Stomach (tissue), 9 donors: ENCODE results near the gene SPATA20. TPM values are rescaled to one million over a fixed set of nuclear protein-coding genes. Genes with fewer than 3 reads are reported as not detected.

Source experiments
- DNase-seq, 2 donors: peaks; one replicate each; pipeline versions ENCODE4 v3.0.0 to v3.0.0-alpha.2; 2013 to 2019
- H3K27ac ChIP-seq, 5 donors: fragments of 200-600 bp in 4 of 5; sonication (generic) in 4 of 5; one replicate each; pipeline ENCODE4 v1.5.1; 2013 to 2019; ENCODE audit warnings: mild to moderate bottlenecking in 1 of 5, moderate library complexity in 1 of 5
- H3K27me3 ChIP-seq, 3 donors: fragments of 200-600 bp; sonication (generic); one replicate each; pipeline ENCODE4 v1.5.1; 2017 to 2019; ENCODE audit warnings: mixed run types in 1 of 3
- H3K36me3 ChIP-seq, 4 donors: fragments of 200-600 bp; sonication (generic); 1 replicate in 3 of 4; 2 replicates in 1 of 4; pipeline ENCODE4 v1.5.1; 2016 to 2019
- H3K4me1 ChIP-seq, 4 donors: fragments of 200-600 bp; sonication (generic); one replicate each; pipeline ENCODE4 v1.5.1; 2016 to 2019
- H3K4me3 ChIP-seq, 4 donors: fragments of 200-600 bp; sonication (generic) in 3 of 4; one replicate each; pipeline ENCODE4 v1.5.1; 2016 to 2019; ENCODE audit warnings: mild to moderate bottlenecking in 1 of 4
- H3K9me3 ChIP-seq, 4 donors: fragments of 200-600 bp; sonication (generic); one replicate each; pipeline ENCODE4 v1.5.1; 2016 to 2019
- CTCF ChIP-seq, 7 experiments: fragments of 450-650 bp in 4 of 7; fragments of 200-600 bp in 3 of 7; sonication (generic) in 3 of 7; IDR thresholded peaks; one replicate each; pipeline ENCODE4 v1.5.1; 2016 to 2019; ENCODE audit warnings: antibody characterized with exemption in 7 of 7, control low read depth in 2 of 7, mild to moderate bottlenecking in 1 of 7
- EP300 ChIP-seq: sonication (generic); formaldehyde crosslinking; IDR thresholded peaks from one replicate; pipeline ENCODE4 v1.6.1; 2017; ENCODE audit warnings: antibody characterized with exemption
- POLR2A ChIP-seq, 4 donors: fragments of 450-650 bp; IDR thresholded peaks; one replicate each; pipeline ENCODE4 v1.6.1; 2016; ENCODE audit warnings: antibody characterized with exemption in 4 of 4, control low read depth in 2 of 4, mild to moderate bottlenecking in 1 of 4, moderate library complexity in 1 of 4
- POLR2AphosphoS5 ChIP-seq, 3 donors: sonication (generic); formaldehyde crosslinking; IDR thresholded peaks; one replicate each; pipeline ENCODE4 v1.6.1; 2016; ENCODE audit warnings: antibody characterized with exemption in 3 of 3
- WGBS, 5 donors: extraction: QIAGEN DNeasy Blood & Tissue Kit in 3 of 5; methylation state at CpG; one replicate each; pipeline versions ENCODE4 v1.1.5 to v1.1.7; 2013 to 2018; 5-methylcytosine and 5-hydroxymethylcytosine counted together
- intact Hi-C: fragments of 100-400 bp; cut with DNase I; formaldehyde crosslinking; loops from one replicate; pipeline ENCODE4 v1.15.1; 2023; ENCODE audit warnings: low total_unique reads
- polyA plus RNA-seq, 3 donors: library from polyadenylated mRNA; stranded (reverse); fragments of 200-250 nt; gene quantifications; one replicate each; pipeline ENCODE4 v1.2.3, GENCODE V29; 2013
- total RNA-seq, 5 donors: library from RNA; depleted of rRNA; stranded (reverse); fragments of >200 nt; gene quantifications; one replicate each; pipeline versions ENCODE4 v1.1.0 to v1.2.3, GENCODE V29; 2014 to 2016
- donor health status: healthy with polysubstance abuse.
- donor health status: Bipolar disorder and iron deficiency.
- donor health status: healthy.

Gene SPATA20
- total and polyA plus RNA-seq, 8 donors, result 24.8 to 1,214 (median 80.8) TPM

GRCh38 chr17:50570528-50570927 is 23.6 kb downstream of the SPATA20 start:
- WGBS, 5 donors, result 81 to 89% (median 86%) methylated on average over 6 to 7 of the region's 7 CpGs
- intact Hi-C loops, result no loop called here
- TF ChIP-seq EP300, result no peak
- no peak for TF ChIP-seq POLR2AphosphoS5 (IDR thresholded peaks at IDR 0.05)
- no peak for TF ChIP-seq CTCF (IDR thresholded peaks at IDR 0.05)
- no peak for TF ChIP-seq POLR2A (IDR thresholded peaks at IDR 0.05)
- H3K27me3 ChIP-seq, result peaks cover 0 to 26% (median 0%) of the 10 kb centered on the region in 3 donors
- DNase-seq, result no peak
- no peaks in the 10 kb centered on the region for H3K36me3 ChIP-seq
- no peak overlapping the region for H3K4me3 ChIP-seq
- H3K4me1 ChIP-seq, result peaks cover 1 to 5% (median 4%) of the 10 kb centered on the region in 4 donors
- H3K27ac ChIP-seq, result no peak overlapping the region
- no peaks in the 10 kb centered on the region for H3K9me3 ChIP-seq

GRCh38 chr17:50571681-50572080 is 24.7 kb downstream of the SPATA20 start:
- H3K4me1 ChIP-seq, result no peaks in the 10 kb centered on the region
- H3K9me3 ChIP-seq, result no peaks in the 10 kb centered on the region
- no peaks in the 10 kb centered on the region for H3K36me3 ChIP-seq
- H3K4me3 ChIP-seq, result no peak overlapping the region
- TF ChIP-seq EP300 (no peak), CTCF (IDR thresholded peaks at IDR 0.05) (no peak), POLR2AphosphoS5 (IDR thresholded peaks at IDR 0.05) (no peak), POLR2A (IDR thresholded peaks at IDR 0.05) (no peak)
- DNase-seq, result no peak
- no peak overlapping the region for H3K27ac ChIP-seq
- H3K27me3 ChIP-seq, result peaks cover 0 to 14% (median 0%) of the 10 kb centered on the region in 3 donors
- WGBS, 5 donors, result 83 to 90% (median 86%) methylated on average over 14 to 19 of the region's 19 CpGs
- intact Hi-C loops, result no loop called here

- DNase-seq, result no peak
- no peak for TF ChIP-seq EP300
- TF ChIP-seq CTCF (IDR thresholded peaks at IDR 0.05), result no peak
- TF ChIP-seq POLR2A (IDR thresholded peaks at IDR 0.05), result no peak
- no peak for TF ChIP-seq POLR2AphosphoS5 (IDR thresholded peaks at IDR 0.05)
- intact Hi-C loops, result no loop called here
- no peak overlapping the region for H3K27ac ChIP-seq
- H3K27me3 ChIP-seq, result peaks cover 0 to 6% (median 0%) of the 10 kb centered on the region in 3 donors
- H3K36me3 ChIP-seq, result no peaks in the 10 kb centered on the region
- WGBS, 5 donors, result 94 to 100% (median 95%) methylated on average over 9 to 20 of the region's 20 CpGs
- H3K4me3 ChIP-seq, result no peak overlapping the region
- H3K4me1 ChIP-seq, result no peaks in the 10 kb centered on the region
- no peaks in the 10 kb centered on the region for H3K9me3 ChIP-seq
Observed at GRCh38 chr17:50572541-50572940, 25.6 kb downstream of the SPATA20 start.

- no peak for DNase-seq
- WGBS, 5 donors, result 81 to 91% (median 87%) methylated on average over 12 of the region's 12 CpGs
- intact Hi-C loops, result no loop called here
- no peaks in the 10 kb centered on the region for H3K4me1 ChIP-seq
- H3K27ac ChIP-seq, result no peak overlapping the region
- H3K27me3 ChIP-seq, result peaks cover 0 to 7% (median 0%) of the 10 kb centered on the region in 3 donors
- no peaks in the 10 kb centered on the region for H3K36me3 ChIP-seq
- TF ChIP-seq POLR2A (IDR thresholded peaks at IDR 0.05) (no peak), CTCF (IDR thresholded peaks at IDR 0.05) (no peak), POLR2AphosphoS5 (IDR thresholded peaks at IDR 0.05) (no peak), EP300 (no peak)
- no peaks in the 10 kb centered on the region for H3K9me3 ChIP-seq
- no peak overlapping the region for H3K4me3 ChIP-seq
Observed at GRCh38 chr17:50573866-50574611, 27.1 kb downstream of the SPATA20 start.
